Fibroblast of pulmonary artery (primary cell): Measurements from ENCODE around the gene PKD1L1.

ENCODE experiments used
- DNase-seq: peaks from one replicate; pipeline ENCODE4 v3.0.0-alpha.2; 2010; ENCODE audit warnings: low read depth
- H3K4me3 ChIP-seq: replicated peaks from 2 replicates; pipeline ENCODE4 v1.5.1; 2011; ENCODE audit warnings: low read depth, mild to moderate bottlenecking, control low read depth, low read length, moderate library complexity
- CTCF ChIP-seq: IDR thresholded peaks from 2 replicates; pipeline ENCODE4 v1.5.1; 2011; ENCODE audit warnings: mild to moderate bottlenecking, control low read depth, low read length, inconsistent platforms; ENCODE audit errors: missing control alignments

Gene PKD1L1

GRCh38 chr7:47743965-47744591, 204.2 kb downstream of the PKD1L1 start:
- TF ChIP-seq CTCF, result no peak
- H3K4me3 ChIP-seq, result no peak overlapping the region
- peak; percentile 31 for DNase-seq

- TF ChIP-seq CTCF, result no peak
- H3K4me3 ChIP-seq, result no peak overlapping the region
- no peak for DNase-seq
Measured at GRCh38 chr7:47741984-47742383, 206.3 kb downstream of the PKD1L1 start.

GRCh38 chr7:47739891-47740290, 208.4 kb downstream of the PKD1L1 start:
- no peak for TF ChIP-seq CTCF
- DNase-seq, result no peak
- H3K4me3 ChIP-seq, result no peak overlapping the region

- no peak for TF ChIP-seq CTCF
- H3K4me3 ChIP-seq, result no peak overlapping the region
- no peak for DNase-seq
Measured at GRCh38 chr7:47739301-47739875, 208.9 kb downstream of the PKD1L1 start.

- no peak for DNase-seq
- no peak for TF ChIP-seq CTCF
- H3K4me3 ChIP-seq, result no peak overlapping the region
Measured at GRCh38 chr7:47738563-47739166, 209.6 kb downstream of the PKD1L1 start.

GRCh38 chr7:47737601-47738000, 210.7 kb downstream of the PKD1L1 start:
- no peak for DNase-seq
- no peak for TF ChIP-seq CTCF
- H3K4me3 ChIP-seq, result no peak overlapping the region
